BE2C (cell line): Measurements from ENCODE around the gene PTPRN2. TPM values are rescaled to one million over a fixed set of nuclear protein-coding genes. Genes with fewer than 3 reads are reported as not detected.
"Not testable (repeated sequence)": the region's sequence is repeated elsewhere in the genome, so short reads cannot be mapped to it uniquely, and the experiment has no call there.

Experiments
- DNase-seq: peaks from one replicate; pipeline ENCODE4 v3.0.0-alpha.2; 2020
- H3K27me3 ChIP-seq: fragments of 250-450 bp; sonication (Bioruptor Pico); 2 replicates; pipeline ENCODE4 v1.5.1; 2020; ENCODE audit warnings: mild to moderate bottlenecking
- H3K36me3 ChIP-seq: fragments of 250-450 bp; sonication (Bioruptor Pico); 2 replicates; pipeline ENCODE4 v1.5.1; 2020; ENCODE audit warnings: mild to moderate bottlenecking
- H3K4me1 ChIP-seq: fragments of 250-450 bp; sonication (Bioruptor Pico); 2 replicates; pipeline ENCODE4 v1.5.1; 2020
- H3K4me3 ChIP-seq: 2 replicates; pipeline ENCODE4 v1.5.1; 2011; ENCODE audit warnings: low read depth, low read length
- H3K9me3 ChIP-seq: fragments of 250-450 bp; sonication (Bioruptor Pico); 2 replicates; pipeline ENCODE4 v1.5.1; 2020
- CTCF ChIP-seq: IDR thresholded peaks from 2 replicates; pipeline ENCODE4 v1.5.1; 2012; ENCODE audit warnings: mild to moderate bottlenecking, low read depth, low read length
- polyA plus RNA-seq: library from polyadenylated mRNA; unstranded; fragments of >200 nt; gene quantifications from one replicate; pipeline ENCODE4 v1.2.1, GENCODE V29; 2012; ENCODE audit warnings: low read depth, missing spikeins; ENCODE audit not compliant: insufficient read length, insufficient read depth

Gene PTPRN2
- 7.2 TPM for polyA plus RNA-seq

GRCh38 chr7:158587162-158588084, at the start of gene PTPRN2:
Gene PTPRN2 (minus strand): TSS chr7:158587823.
- Histone ChIP-seq H3K4me1 (peaks cover 7% of the 10 kb centered on the region), H3K36me3 (no peaks in the 10 kb centered on the region), H3K4me3 (peak within 1 kb of the TSS; percentile 50), H3K9me3 (no peaks in the 10 kb centered on the region), H3K27me3 (no peaks in the 10 kb centered on the region)
- no peak for TF ChIP-seq CTCF
- peak; percentile 86 for DNase-seq

DNA sequence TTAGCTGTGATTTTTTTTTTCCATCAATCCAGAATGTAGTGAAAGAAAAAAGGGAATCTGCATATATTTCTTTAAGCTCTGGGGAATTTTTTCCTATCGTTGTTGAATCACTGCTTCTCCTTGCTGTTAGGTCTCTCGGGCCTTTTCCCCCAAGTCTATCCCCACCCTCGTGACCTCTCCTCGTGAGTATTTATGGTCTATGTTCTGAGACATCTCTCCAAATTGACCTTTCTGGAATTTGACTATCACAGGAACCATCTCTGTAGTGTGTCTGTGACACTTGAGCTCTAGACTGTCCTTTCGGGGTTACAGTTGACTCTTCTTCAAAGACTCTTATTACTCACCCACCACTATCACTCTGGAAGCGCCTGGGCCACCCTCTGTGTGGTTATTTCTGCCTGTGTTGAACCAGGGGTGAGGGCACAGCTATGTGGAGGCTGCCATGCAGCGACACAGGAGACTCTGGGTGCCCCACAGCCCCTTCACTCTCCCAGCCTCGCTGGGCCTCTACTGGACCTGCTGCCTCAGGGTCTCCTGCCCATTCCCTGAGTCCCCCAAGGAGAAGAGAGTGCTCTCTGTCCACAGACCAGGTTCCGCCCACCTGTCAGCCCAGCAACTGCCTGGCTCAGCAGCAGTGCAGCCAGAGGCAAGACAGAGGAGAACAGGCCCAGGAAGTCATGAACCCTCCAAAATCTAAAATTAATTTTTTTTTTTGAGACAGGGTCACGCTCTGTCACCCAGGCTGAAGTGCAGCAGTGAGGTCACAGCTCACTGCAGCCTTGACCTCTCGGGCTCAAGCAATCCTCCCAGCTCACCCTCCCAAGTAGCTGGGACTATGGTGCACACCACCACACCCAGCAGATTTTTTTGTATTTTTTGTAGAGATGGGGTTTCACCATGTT, 45.7 kb upstream of the PTPRN2 start:
- Histone ChIP-seq H3K36me3 (peaks cover 18% of the 10 kb centered on the region), H3K4me3 (no peak overlapping the region), H3K27me3 (no peaks in the 10 kb centered on the region), H3K9me3 (no peaks in the 10 kb centered on the region), H3K4me1 (no peaks in the 10 kb centered on the region)
- no peak for TF ChIP-seq CTCF
- no peak for DNase-seq

GRCh38 chr7:158631574-158632195, 44.1 kb upstream of the PTPRN2 start:
- H3K4me1 ChIP-seq = no peaks in the 10 kb centered on the region
- no peak for TF ChIP-seq CTCF
- H3K27me3 ChIP-seq = no peaks in the 10 kb centered on the region
- no peaks in the 10 kb centered on the region for H3K9me3 ChIP-seq
- H3K4me3 ChIP-seq = no peak overlapping the region
- no peak for DNase-seq
- H3K36me3 ChIP-seq = peaks cover 18% of the 10 kb centered on the region

DNA sequence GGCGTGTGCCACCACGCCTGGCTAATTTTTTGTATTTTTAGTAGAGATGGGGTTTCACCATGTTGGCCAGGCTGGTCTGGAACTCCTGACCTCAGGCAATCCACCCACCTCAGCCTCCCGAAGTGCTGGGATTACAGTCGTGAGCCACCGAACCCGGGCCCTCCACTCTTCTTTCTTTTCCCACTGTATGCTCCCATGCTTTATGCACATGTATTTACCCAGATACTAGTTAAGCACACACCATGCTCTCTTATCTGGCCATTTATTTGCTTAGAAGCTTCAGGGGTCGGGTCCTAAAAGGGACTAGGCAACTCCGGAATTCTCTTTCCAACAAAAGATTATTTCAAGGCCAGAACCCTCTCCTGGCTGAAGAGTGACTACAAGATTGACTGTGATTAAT, 38.7 kb upstream of the PTPRN2 start:
- H3K9me3 ChIP-seq, H3K27me3 ChIP-seq, H3K4me3 ChIP-seq, H3K4me1 ChIP-seq, DNase-seq: not testable (repeated sequence)
- peaks cover 15% of the 10 kb centered on the region for H3K36me3 ChIP-seq

DNA sequence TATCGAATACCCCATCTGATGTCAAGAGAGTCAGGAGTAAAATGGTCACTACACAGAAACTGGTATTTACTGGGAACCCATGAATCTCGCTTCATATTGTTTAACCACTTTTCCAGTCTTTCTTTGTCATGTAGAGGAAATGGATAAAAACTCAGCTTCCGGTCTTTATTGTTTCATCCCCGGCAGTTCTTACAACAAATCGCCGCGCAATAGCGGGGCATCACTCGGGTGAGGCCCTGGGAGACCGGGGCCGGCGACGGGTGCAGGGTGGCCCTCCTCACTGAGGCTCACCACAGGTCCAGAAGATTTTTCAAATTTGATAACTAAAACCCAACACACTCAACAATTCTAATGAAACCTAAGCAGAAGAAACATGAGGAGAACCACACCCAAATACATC, 35.6 kb upstream of the PTPRN2 start:
- no peaks in the 10 kb centered on the region for H3K9me3 ChIP-seq
- peaks cover 10% of the 10 kb centered on the region; the same call in 1 of the 2 replicates for H3K36me3 ChIP-seq
- H3K4me3 ChIP-seq = no peak overlapping the region
- no peak for TF ChIP-seq CTCF
- H3K4me1 ChIP-seq = no peaks in the 10 kb centered on the region
- H3K27me3 ChIP-seq = no peaks in the 10 kb centered on the region
- no peak for DNase-seq

DNA sequence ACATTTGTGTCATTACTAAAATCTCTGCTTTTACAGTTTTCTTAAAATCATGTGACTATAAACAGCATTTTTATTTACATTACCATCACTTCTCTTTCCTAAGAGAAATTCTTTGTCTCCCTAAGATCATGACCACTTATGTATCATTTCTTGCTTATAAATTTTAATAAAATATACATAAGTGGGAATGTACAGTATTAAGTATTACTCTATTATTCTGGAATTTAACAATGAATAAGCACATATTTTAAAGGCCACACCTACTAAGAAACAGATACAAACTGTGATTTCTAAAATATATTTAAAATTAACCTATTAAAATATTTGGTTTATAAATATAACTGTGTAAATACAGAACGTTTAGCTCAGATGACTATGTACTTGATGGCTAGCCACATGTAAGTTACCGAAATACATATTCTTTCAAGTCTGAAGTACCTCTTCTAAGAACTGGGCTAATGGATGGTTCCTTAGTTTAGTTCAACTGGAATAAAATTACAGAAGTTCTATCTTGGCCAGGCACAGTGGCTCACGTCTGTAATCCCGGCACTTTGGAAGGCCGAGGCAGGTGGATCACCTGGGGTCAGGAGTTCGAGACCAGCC, 33.3 kb upstream of the PTPRN2 start:
- H3K4me1 ChIP-seq = no peaks in the 10 kb centered on the region
- no peak overlapping the region for H3K4me3 ChIP-seq
- H3K27me3 ChIP-seq = no peaks in the 10 kb centered on the region
- TF ChIP-seq CTCF = no peak
- no peaks in the 10 kb centered on the region for H3K9me3 ChIP-seq
- DNase-seq = no peak
- peaks cover 6% of the 10 kb centered on the region; the same call in 1 of the 2 replicates for H3K36me3 ChIP-seq
